WTC11 (cell line): ENCODE results near the gene BABAM2.

Experiments used
- CTCF ChIP-seq: fragments of 200-600 bp; IDR thresholded peaks from 2 replicates; pipeline ENCODE4 v1.8.0; 2022; ENCODE audit warnings: antibody characterized with exemption
- E2F1 ChIP-seq: sonication (generic); formaldehyde crosslinking; IDR thresholded peaks from 2 replicates; pipeline ENCODE4 v1.8.0; 2022; ENCODE audit warnings: mild to moderate bottlenecking, missing genetic modification reagents
- OVOL2 ChIP-seq: fragments of 250-450 bp; sonication (Bioruptor Pico); IDR thresholded peaks from 2 replicates; pipeline ENCODE4 v1.9.0; 2021; ENCODE audit warnings: mild to moderate bottlenecking, borderline replicate concordance

DNA sequence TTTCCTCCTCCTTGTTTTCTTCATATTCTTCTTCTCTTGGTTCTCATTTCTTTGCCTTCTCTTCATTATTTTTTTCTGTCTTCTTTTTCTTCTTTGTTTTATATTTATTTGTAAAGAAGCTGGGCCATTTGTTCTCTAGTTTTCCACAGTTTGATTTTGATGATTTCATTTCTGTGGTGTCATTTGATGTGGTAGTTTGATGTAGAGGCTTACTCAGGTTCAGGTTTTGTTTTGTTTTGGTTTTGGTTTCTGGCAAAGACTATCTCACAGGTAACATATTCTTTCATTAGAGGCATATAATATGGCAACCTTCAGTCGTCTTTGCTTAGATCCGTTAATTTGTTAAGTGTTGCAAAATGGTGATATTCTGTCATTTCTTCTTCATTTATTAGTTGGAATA lies 75.3 kb downstream of the BABAM2 start:
- TF ChIP-seq E2F1 (CRISPR knock-in tag) = no peak
- no peak for TF ChIP-seq OVOL2 (CRISPR knock-in tag)
- no peak for TF ChIP-seq CTCF
